Sigmoid colon (tissue), 7 donors: Measurements from ENCODE around the gene PPP1R15B. TPM values are rescaled to one million over a fixed set of nuclear protein-coding genes. Genes with fewer than 3 reads are reported as not detected.

Experiments
- DNase-seq: peaks from one replicate; pipeline ENCODE4 v3.0.0-alpha.2; 2019
- H3K27ac ChIP-seq, 4 donors: fragments of 200-600 bp; sonication (generic); one replicate each; pipeline ENCODE4 v1.5.1; 2016 to 2019; ENCODE audit warnings: mild to moderate bottlenecking in 1 of 4
- H3K27me3 ChIP-seq, 3 donors: fragments of 200-600 bp; sonication (generic); one replicate each; pipeline ENCODE4 v1.5.1; 2019; ENCODE audit warnings: mild to moderate bottlenecking in 1 of 3
- H3K36me3 ChIP-seq, 4 donors: fragments of 200-600 bp; sonication (generic); one replicate each; pipeline ENCODE4 v1.5.1; 2016 to 2019
- H3K4me1 ChIP-seq, 4 donors: fragments of 200-600 bp; sonication (generic); one replicate each; pipeline ENCODE4 v1.5.1; 2017 to 2019
- H3K4me3 ChIP-seq, 4 donors: fragments of 200-600 bp; sonication (generic); one replicate each; pipeline ENCODE4 v1.5.1; 2017 to 2019; ENCODE audit warnings: mild to moderate bottlenecking in 2 of 4, moderate library complexity in 1 of 4
- H3K9me3 ChIP-seq, 4 donors: fragments of 200-600 bp in 3 of 4; sonication (generic) in 3 of 4; one replicate each; pipeline versions ENCODE4 v1.5.1 to v1.6.1; 2013 to 2019
- CTCF ChIP-seq, 4 experiments: fragments of 450-650 bp in 3 of 4; fragments of 200-600 bp in 1 of 4; IDR thresholded peaks; one replicate each; pipeline ENCODE4 v1.5.1; 2016 to 2019; ENCODE audit warnings: antibody characterized with exemption in 4 of 4, mild to moderate bottlenecking in 3 of 4, moderate library complexity in 2 of 4
- EP300 ChIP-seq, 4 donors: sonication (generic); formaldehyde crosslinking; IDR thresholded peaks; one replicate each; pipeline ENCODE4 v1.6.1; 2017; ENCODE audit warnings: antibody characterized with exemption in 4 of 4
- POLR2A ChIP-seq, 2 donors: fragments of 450-650 bp; IDR thresholded peaks; one replicate each; pipeline ENCODE4 v1.6.1; 2016; ENCODE audit warnings: antibody characterized with exemption in 2 of 2, mild to moderate bottlenecking in 2 of 2, moderate library complexity in 2 of 2
- POLR2AphosphoS5 ChIP-seq, 4 donors: sonication (generic); formaldehyde crosslinking; IDR thresholded peaks; one replicate each; pipeline ENCODE4 v1.6.1; 2017; ENCODE audit warnings: antibody characterized with exemption in 4 of 4
- WGBS, 2 donors: extraction: QIAGEN DNeasy Blood & Tissue Kit; methylation state at CpG; one replicate each; pipeline ENCODE4 v1.1.7; 2013; 5-methylcytosine and 5-hydroxymethylcytosine counted together
- intact Hi-C: fragments of 100-400 bp; cut with DNase I; formaldehyde crosslinking; loops from one replicate; pipeline ENCODE4 v1.15.1; 2023
- polyA plus RNA-seq, 3 donors: library from polyadenylated mRNA; stranded (reverse); fragments of 200-250 nt; gene quantifications; one replicate each; pipeline ENCODE4 v1.2.3, GENCODE V29; 2013
- total RNA-seq, 4 donors: library from RNA; depleted of rRNA; stranded (reverse); fragments of >200 nt; gene quantifications; one replicate each; pipeline ENCODE4 v1.1.0, GENCODE V29; 2016
- donor health status: healthy with polysubstance abuse.
- donor health status: Bipolar disorder and iron deficiency.
- donor health status: healthy.

Gene PPP1R15B
- total and polyA plus RNA-seq, 7 donors, result 9.0 to 44.7 (median 40.0) TPM

DNA sequence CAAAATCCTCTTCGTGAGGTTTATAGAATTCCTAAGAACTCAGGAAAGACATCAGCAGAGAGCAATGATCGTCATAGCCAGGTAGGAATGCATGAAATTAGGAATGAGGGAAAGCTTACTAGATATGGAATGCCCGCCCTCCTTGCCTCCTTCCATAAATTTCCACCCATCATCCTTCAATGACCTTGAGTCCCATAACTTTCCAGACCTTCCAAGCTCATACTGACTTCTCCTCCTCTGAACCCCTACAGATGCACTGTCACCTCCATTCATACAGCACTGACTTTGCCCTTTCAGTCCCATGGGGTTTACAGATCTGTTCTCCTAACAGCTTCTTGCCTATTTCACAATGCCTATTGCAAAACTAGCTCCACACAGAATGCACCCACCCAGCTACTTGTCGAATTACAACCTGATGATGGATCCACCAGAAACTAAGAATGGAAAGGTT lies 23.8 kb upstream of the PPP1R15B start:
- H3K36me3 ChIP-seq, result peaks cover 8 to 26% (median 16%) of the 10 kb centered on the region in 4 donors
- H3K27ac ChIP-seq, result peak overlapping the region; percentile 27 to 91 (median 88)
- intact Hi-C loops, result no loop called here
- no peak for TF ChIP-seq EP300 (IDR thresholded peaks at IDR 0.05)
- peak in 3 of 4 donors; percentile 13 to 56 (median 30) for TF ChIP-seq POLR2AphosphoS5 (IDR thresholded peaks at IDR 0.05)
- peaks cover 0 to 75% (median 71%) of the 10 kb centered on the region in 4 donors for H3K4me1 ChIP-seq
- H3K27me3 ChIP-seq, result no peaks in the 10 kb centered on the region
- H3K9me3 ChIP-seq, result no peaks in the 10 kb centered on the region
- 87 to 89% methylated on average over 4 of the region's 4 CpGs for WGBS, 2 donors
- H3K4me3 ChIP-seq, result no peak overlapping the region
- no peak for DNase-seq

DNA sequence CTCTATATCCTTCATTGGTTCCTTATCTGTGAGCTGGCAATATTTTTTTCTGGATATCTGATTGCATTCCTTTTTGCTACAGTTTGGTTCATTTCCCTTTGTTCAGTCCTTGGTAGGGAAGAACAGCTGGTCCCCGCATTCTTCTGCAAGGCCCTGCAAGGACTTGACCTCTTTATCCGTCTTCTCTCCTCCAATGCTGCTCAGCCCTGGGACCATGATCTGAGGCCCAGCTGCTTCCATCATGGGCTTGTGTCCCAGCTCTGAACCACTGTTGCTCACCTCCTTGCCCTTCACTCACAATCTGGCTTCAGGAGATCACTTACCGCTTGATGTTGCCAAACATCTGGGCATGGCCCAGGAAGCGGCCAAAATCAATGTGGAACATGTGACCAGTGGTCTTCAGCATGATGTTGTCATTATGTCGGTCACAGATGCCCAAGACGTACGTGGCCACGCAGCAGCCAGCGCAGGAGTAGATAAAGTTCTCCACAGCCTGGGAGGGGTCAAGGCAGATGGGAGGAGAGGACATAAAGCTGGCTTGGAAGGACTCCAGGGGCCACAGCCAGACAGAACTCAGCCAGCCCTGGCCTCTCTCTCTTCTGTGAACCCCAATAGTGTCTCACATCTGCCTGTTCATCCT lies 22.6 kb upstream of the PPP1R15B start:
- H3K27me3 ChIP-seq, result no peaks in the 10 kb centered on the region
- intact Hi-C loops, result no loop called here
- H3K36me3 ChIP-seq, result peaks cover 8 to 33% (median 17%) of the 10 kb centered on the region in 4 donors
- H3K4me1 ChIP-seq, result peaks cover 0 to 63% (median 59%) of the 10 kb centered on the region in 4 donors
- TF ChIP-seq EP300 (IDR thresholded peaks at IDR 0.05) (no peak), POLR2A (IDR thresholded peaks at IDR 0.05) (no peak), CTCF (IDR thresholded peaks at IDR 0.05) (no peak), POLR2AphosphoS5 (IDR thresholded peaks at IDR 0.05) (no peak)
- H3K4me3 ChIP-seq, result no peak overlapping the region
- 90 to 93% methylated on average over 9 of the region's 9 CpGs for WGBS, 2 donors
- no peaks in the 10 kb centered on the region for H3K9me3 ChIP-seq
- DNase-seq, result no peak
- peak overlapping the region in 3 of 4 donors; percentile 87 to 91 (median 89) for H3K27ac ChIP-seq

DNA sequence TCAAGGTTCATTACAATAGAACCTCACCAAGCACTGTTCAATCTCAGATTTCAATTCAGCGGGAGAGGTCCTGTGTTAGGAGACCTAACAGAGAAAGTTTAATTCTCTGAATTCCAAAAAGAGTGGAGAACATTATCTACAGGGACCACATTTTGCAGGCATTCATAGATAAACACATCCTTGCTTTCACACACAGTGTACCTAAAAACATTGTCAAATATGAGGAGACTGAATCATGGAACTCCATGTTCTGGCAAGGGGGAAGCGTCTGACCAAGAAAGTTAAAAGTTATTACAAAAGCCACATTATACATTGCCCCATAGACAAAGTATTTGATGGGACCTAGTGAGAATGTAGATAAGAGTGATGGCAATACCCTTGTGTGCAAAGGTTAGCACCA lies 21.1 kb upstream of the PPP1R15B start:
- Histone ChIP-seq H3K36me3 (peaks cover 8 to 49% (median 19%) of the 10 kb centered on the region in 4 donors), H3K27me3 (no peaks in the 10 kb centered on the region), H3K27ac (peak overlapping the region in 3 of 4 donors; percentile 63 to 91 (median 74)), H3K4me3 (no peak overlapping the region), H3K4me1 (peaks cover 0 to 50% (median 46%) of the 10 kb centered on the region in 4 donors), H3K9me3 (no peaks in the 10 kb centered on the region)
- DNase-seq, result no peak
- 92 to 96% methylated on average over 2 of the region's 2 CpGs for WGBS, 2 donors
- intact Hi-C loops, result no loop called here
- TF ChIP-seq CTCF (IDR thresholded peaks at IDR 0.05) (no peak), EP300 (IDR thresholded peaks at IDR 0.05) (no peak), POLR2AphosphoS5 (IDR thresholded peaks at IDR 0.05) (no peak), POLR2A (IDR thresholded peaks at IDR 0.05) (no peak)

GRCh38 chr1:204431310-204432184 lies 19.9 kb upstream of the PPP1R15B start:
- H3K36me3 ChIP-seq, result peaks cover 8 to 58% (median 23%) of the 10 kb centered on the region in 4 donors
- DNase-seq, result peak; percentile 91
- WGBS, 2 donors, result 61 to 62% methylated on average over 13 of the region's 13 CpGs
- no peak for TF ChIP-seq POLR2AphosphoS5 (IDR thresholded peaks at IDR 0.05)
- TF ChIP-seq CTCF (IDR thresholded peaks at IDR 0.05), result peak; percentile 78 to 97 (median 87)
- intact Hi-C loops, result loop anchor here (1.0 kb wide), 1 partner anchor 72 kb away; no protein-coding TSS in a partner anchor
- peaks cover 0 to 39% (median 36%) of the 10 kb centered on the region in 4 donors for H3K4me1 ChIP-seq
- H3K27me3 ChIP-seq, result no peaks in the 10 kb centered on the region
- H3K27ac ChIP-seq, result peak overlapping the region; percentile 44 to 91 (median 68)
- H3K4me3 ChIP-seq, result no peak overlapping the region
- no peaks in the 10 kb centered on the region for H3K9me3 ChIP-seq

GRCh38 chr1:204429746-204430145 lies 18.1 kb upstream of the PPP1R15B start:
- H3K4me3 ChIP-seq, result no peak overlapping the region

More at GRCh38 chr1:204429746-204430145, 18.1 kb upstream of the PPP1R15B start:
- Histone ChIP-seq H3K27ac (no peak overlapping the region), H3K27me3 (no peaks in the 10 kb centered on the region), H3K4me1 (peaks cover 0 to 22% (median 18%) of the 10 kb centered on the region in 4 donors), H3K9me3 (no peaks in the 10 kb centered on the region), H3K36me3 (peaks cover 8 to 75% (median 34%) of the 10 kb centered on the region in 4 donors)
- TF ChIP-seq EP300 (IDR thresholded peaks at IDR 0.05) (no peak), POLR2AphosphoS5 (IDR thresholded peaks at IDR 0.05) (no peak), CTCF (IDR thresholded peaks at IDR 0.05) (no peak), POLR2A (IDR thresholded peaks at IDR 0.05) (no peak)
- DNase-seq, result peak; percentile 53
- 93% methylated on average over 18 of the region's 18 CpGs for WGBS, 2 donors
- intact Hi-C loops, result no loop called here
